ENCODE measurements around the gene MNT.

Gene MNT

GRCh38 chr17:2380950-2381649 is 19.8 kb downstream of the MNT start:
- DNase-seq (ENCODE audit: low read depth), result no peak

GRCh38 chr17:2380226-2380922 is 20.5 kb downstream of the MNT start:
- no peak for DNase-seq (ENCODE audit: low read depth)

GRCh38 chr17:2379489-2380225 is 21.2 kb downstream of the MNT start:
- DNase-seq (ENCODE audit: low read depth), result no peak

- DNase-seq (ENCODE audit: low read depth), result no peak
Observed at GRCh38 chr17:2378905-2379304, 22.0 kb downstream of the MNT start.

GRCh38 chr17:2377659-2378058 is 23.2 kb downstream of the MNT start:
- DNase-seq (ENCODE audit: low read depth), result no peak

GRCh38 chr17:2376107-2376506 is 24.8 kb downstream of the MNT start:
- no peak for DNase-seq (ENCODE audit: low read depth)

- no peak for DNase-seq (ENCODE audit: low read depth)
Observed at GRCh38 chr17:2375406-2375805, 25.5 kb downstream of the MNT start.

GRCh38 chr17:2374549-2375285 is 26.1 kb downstream of the MNT start:
- no peak for DNase-seq (ENCODE audit: low read depth)

GRCh38 chr17:2373179-2373578 is 27.7 kb downstream of the MNT start:
- no peak for DNase-seq (ENCODE audit: low read depth)

GRCh38 chr17:2372681-2373080 is 28.2 kb downstream of the MNT start:
- no peak for DNase-seq (ENCODE audit: low read depth)

GRCh38 chr17:2372180-2372579 is 28.7 kb downstream of the MNT start:
- DNase-seq (ENCODE audit: low read depth), result no peak

GRCh38 chr17:2371183-2372130 is 29.4 kb downstream of the MNT start:
- no peak for DNase-seq (ENCODE audit: low read depth)

- no peak for DNase-seq (ENCODE audit: low read depth)
Observed at GRCh38 chr17:2370211-2370589, 30.7 kb downstream of the MNT start.

GRCh38 chr17:2369551-2370210 is 31.2 kb downstream of the MNT start:
- DNase-seq (ENCODE audit: low read depth), result no peak

GRCh38 chr17:2369039-2369438 is 31.8 kb downstream of the MNT start:
- DNase-seq (ENCODE audit: low read depth), result no peak

GRCh38 chr17:2368359-2368758 is 32.5 kb downstream of the MNT start:
- DNase-seq (ENCODE audit: low read depth), result no peak

- no peak for DNase-seq (ENCODE audit: low read depth)
Observed at GRCh38 chr17:2366747-2367494, 33.9 kb downstream of the MNT start.

- DNase-seq (ENCODE audit: low read depth), result no peak
Observed at GRCh38 chr17:2365132-2365531, 35.7 kb downstream of the MNT start.

GRCh38 chr17:2364763-2365116 is 36.1 kb downstream of the MNT start:
- DNase-seq (ENCODE audit: low read depth), result no peak
